ENCODE results near the gene CYP19A1. TPM values are rescaled to one million over a fixed set of nuclear protein-coding genes. Genes with fewer than 3 reads are reported as not detected.

Gene CYP19A1
- total RNA-seq: under 1 TPM; 0.21 to 0.71 (median 0.27) TPM
- 1 to 10 TPM in 1 of 3 donors, under 1 TPM in 2; 0.10 to 4.7 (median 0.21) TPM for polyA plus RNA-seq
- long read RNA-seq, donor 1: 0 reads
- long read RNA-seq, donor 2: 0 reads

- no peaks in the 10 kb centered on the region for H3K4me1 ChIP-seq
- H3K9me3 ChIP-seq: no peaks in the 10 kb centered on the region
- ATAC-seq: no peak
Measured at GRCh38 chr15:51338496-51338895, at the start of gene CYP19A1. CYP19A1 (minus strand) TSS chr15:51338596; CDS start chr15:51242912, 95,684 bp downstream.

DNA sequence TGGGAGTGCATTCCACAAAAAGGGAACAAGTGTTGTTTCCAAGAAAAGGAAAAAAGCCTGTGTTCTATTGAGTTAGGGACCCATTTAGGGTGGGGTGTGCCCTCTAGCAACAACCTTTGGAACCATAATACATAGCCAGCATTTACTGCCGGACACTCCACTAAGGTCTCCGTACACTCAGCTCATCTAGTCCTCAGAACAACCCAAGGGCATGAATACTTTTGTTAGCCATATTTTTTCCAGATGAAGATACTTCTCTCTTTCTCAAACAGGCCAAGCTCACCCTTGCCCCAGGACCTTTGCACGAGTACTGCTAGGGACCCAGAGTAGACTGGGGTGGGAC lies 49.3 kb upstream of the CYP19A1 start:
- intact Hi-C loops (cut with DNase I): no loop called here
- Histone ChIP-seq H3K4me1 (no peaks in the 10 kb centered on the region), H3K27ac (no peak overlapping the region), H3K27me3 (ENCODE audit: insufficient read depth in 3 of 3, low read length in 2 of 3) (no peaks in the 10 kb centered on the region), H3K4me3 (no peak overlapping the region), H3K36me3 (ENCODE audit: insufficient read depth in 1 of 2, low read depth in 1 of 2) (no peaks in the 10 kb centered on the region), H3K9me3 (no peaks in the 10 kb centered on the region)
- TF ChIP-seq, protein P1, sequence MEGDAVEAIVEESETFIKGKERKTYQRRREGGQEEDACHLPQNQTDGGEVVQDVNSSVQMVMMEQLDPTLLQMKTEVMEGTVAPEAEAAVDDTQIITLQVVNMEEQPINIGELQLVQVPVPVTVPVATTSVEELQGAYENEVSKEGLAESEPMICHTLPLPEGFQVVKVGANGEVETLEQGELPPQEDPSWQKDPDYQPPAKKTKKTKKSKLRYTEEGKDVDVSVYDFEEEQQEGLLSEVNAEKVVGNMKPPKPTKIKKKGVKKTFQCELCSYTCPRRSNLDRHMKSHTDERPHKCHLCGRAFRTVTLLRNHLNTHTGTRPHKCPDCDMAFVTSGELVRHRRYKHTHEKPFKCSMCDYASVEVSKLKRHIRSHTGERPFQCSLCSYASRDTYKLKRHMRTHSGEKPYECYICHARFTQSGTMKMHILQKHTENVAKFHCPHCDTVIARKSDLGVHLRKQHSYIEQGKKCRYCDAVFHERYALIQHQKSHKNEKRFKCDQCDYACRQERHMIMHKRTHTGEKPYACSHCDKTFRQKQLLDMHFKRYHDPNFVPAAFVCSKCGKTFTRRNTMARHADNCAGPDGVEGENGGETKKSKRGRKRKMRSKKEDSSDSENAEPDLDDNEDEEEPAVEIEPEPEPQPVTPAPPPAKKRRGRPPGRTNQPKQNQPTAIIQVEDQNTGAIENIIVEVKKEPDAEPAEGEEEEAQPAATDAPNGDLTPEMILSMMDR (IDR thresholded peaks at IDR 0.05): no peak
- DNase-seq (no peak), ATAC-seq (no peak)
- WGBS, 3 donors: 92 to 99% (median 93%) methylated on average over 3 of the region's 3 CpGs

More at GRCh38 chr15:51338496-51338895, at the start of gene CYP19A1:
- Histone ChIP-seq H3K27ac (no peak within 1 kb of the TSS), H3K36me3 (ENCODE audit: insufficient read depth in 1 of 2, low read depth in 1 of 2) (no peaks in the 10 kb centered on the region), H3K4me3 (no peak within 1 kb of the TSS), H3K27me3 (ENCODE audit: insufficient read depth in 3 of 3, low read length in 2 of 3) (peaks cover 0 to 10% (median 0%) of the 10 kb centered on the region in 3 donors)
- 91 to 96% (median 94%) methylated on average over 6 of the region's 6 CpGs for WGBS, 3 donors
- no peak for DNase-seq
- intact Hi-C loops (cut with DNase I): no loop called here
- TF ChIP-seq, protein P1 (IDR thresholded peaks at IDR 0.05): no peak

DNA sequence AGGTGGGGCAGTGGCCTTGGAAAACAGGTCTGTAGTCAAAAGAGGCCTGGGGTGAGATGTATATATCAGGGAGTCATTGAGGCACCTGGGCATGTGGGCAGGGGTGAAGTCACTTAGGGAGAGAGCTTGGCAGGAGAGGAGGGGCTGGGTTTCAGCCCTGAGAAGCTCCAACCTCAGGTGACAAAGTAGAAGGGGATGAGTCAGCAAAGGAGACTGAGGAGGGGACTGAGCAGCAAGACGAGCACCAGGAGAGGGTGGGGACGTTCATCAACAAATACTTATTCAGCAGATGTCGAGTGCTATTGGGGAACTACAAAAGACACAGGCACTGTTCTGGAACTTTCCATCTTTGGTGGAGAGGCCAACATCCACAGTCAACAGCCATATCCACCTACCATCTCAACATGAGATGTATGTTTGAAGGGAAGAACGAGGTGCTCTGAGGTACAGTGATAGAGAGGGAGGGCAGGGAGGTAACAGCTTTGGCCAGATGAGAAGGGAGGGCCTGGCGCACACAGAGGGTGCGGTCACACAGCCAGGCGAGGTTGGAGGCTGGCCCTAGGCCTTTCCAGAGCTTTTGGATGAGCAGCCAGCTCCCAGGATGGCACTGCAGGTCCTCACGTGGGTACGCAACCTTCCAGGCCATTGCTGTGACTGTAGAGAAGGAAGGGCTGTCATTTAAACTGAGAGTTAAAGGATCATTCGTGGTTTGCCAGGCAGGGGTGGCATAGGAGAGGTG lies 48.7 kb upstream of the CYP19A1 start:
- 77 to 90% (median 79%) methylated on average over 10 of the region's 10 CpGs for WGBS, 3 donors
- ATAC-seq (no peak), DNase-seq (no peak)
- no peaks in the 10 kb centered on the region for H3K36me3 ChIP-seq (ENCODE audit: insufficient read depth in 1 of 2, low read depth in 1 of 2)
- H3K4me1 ChIP-seq: no peaks in the 10 kb centered on the region
- intact Hi-C loops (cut with DNase I): no loop called here
- TF ChIP-seq, protein P1 (IDR thresholded peaks at IDR 0.05): no peak
- H3K27me3 ChIP-seq (ENCODE audit: insufficient read depth in 3 of 3, low read length in 2 of 3): no peaks in the 10 kb centered on the region
- no peaks in the 10 kb centered on the region for H3K9me3 ChIP-seq
- H3K27ac ChIP-seq: no peak overlapping the region
- no peak overlapping the region for H3K4me3 ChIP-seq

GRCh38 chr15:51386486-51386885 lies 48.1 kb upstream of the CYP19A1 start:
- no peaks in the 10 kb centered on the region for H3K9me3 ChIP-seq
- TF ChIP-seq, protein P1 (IDR thresholded peaks at IDR 0.05): no peak
- no peaks in the 10 kb centered on the region for H3K27me3 ChIP-seq (ENCODE audit: insufficient read depth in 3 of 3, low read length in 2 of 3)
- no peak for DNase-seq
- no peak overlapping the region for H3K4me3 ChIP-seq
- no peaks in the 10 kb centered on the region for H3K4me1 ChIP-seq
- H3K27ac ChIP-seq: no peak overlapping the region
- WGBS, 3 donors: 89 to 94% (median 92%) methylated on average over 12 of the region's 12 CpGs
- ATAC-seq: no peak
- intact Hi-C loops (cut with DNase I): no loop called here
- H3K36me3 ChIP-seq (ENCODE audit: insufficient read depth in 1 of 2, low read depth in 1 of 2): no peaks in the 10 kb centered on the region
